ENCODE measurements around the gene RAX2.
A peak's percentile ranks its signal among the peaks of the same experiment; 100 is the strongest.

The RAX2 gene

DNA sequence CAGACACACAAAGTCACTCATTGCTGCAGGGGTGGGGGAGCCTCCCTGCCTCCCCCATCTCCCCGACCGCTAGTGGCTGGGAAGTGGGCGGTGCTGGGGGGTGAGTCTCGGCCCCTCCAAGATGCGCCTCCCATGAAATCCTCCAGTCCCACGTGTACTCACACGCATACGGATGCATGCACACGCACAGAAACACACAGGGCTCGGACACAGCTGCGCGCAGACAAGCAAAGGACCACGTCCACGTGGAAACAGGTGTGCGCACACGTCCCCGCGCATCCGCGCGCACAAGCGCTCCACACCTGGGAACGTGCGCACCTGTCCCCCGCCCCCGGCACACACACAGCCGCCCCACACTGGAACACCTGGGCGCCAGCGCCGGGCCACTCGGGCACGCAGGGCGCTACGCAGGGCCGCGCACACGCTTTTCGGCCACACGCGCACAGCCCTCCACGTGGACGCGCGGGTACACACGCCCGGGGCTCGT, 13.5 kb upstream of the RAX2 start:
- Histone ChIP-seq H3K36me3 (ENCODE audit: control insufficient read depth, insufficient read depth, low read length) (no peaks in the 10 kb centered on the region), H3K27ac (ENCODE audit: low read depth, low read length, severe bottlenecking) (no peak overlapping the region), H3K4me1 (ENCODE audit: control insufficient read depth, insufficient read depth, low read length, poor library complexity, severe bottlenecking) (peaks cover 3% of the 10 kb centered on the region), H3K9me3 (ENCODE audit: control insufficient read depth, low read length) (peaks cover 21% of the 10 kb centered on the region), H3K4me3 (ENCODE audit: extremely low read depth, insufficient read depth, low read length, poor library complexity, severe bottlenecking) (peak overlapping the region; percentile 38)
- 4% methylated on average over 38 to 39 of the region's 47 CpGs for WGBS, 2 experiments (ENCODE audit: insufficient coverage in 2 of 2)

DNA sequence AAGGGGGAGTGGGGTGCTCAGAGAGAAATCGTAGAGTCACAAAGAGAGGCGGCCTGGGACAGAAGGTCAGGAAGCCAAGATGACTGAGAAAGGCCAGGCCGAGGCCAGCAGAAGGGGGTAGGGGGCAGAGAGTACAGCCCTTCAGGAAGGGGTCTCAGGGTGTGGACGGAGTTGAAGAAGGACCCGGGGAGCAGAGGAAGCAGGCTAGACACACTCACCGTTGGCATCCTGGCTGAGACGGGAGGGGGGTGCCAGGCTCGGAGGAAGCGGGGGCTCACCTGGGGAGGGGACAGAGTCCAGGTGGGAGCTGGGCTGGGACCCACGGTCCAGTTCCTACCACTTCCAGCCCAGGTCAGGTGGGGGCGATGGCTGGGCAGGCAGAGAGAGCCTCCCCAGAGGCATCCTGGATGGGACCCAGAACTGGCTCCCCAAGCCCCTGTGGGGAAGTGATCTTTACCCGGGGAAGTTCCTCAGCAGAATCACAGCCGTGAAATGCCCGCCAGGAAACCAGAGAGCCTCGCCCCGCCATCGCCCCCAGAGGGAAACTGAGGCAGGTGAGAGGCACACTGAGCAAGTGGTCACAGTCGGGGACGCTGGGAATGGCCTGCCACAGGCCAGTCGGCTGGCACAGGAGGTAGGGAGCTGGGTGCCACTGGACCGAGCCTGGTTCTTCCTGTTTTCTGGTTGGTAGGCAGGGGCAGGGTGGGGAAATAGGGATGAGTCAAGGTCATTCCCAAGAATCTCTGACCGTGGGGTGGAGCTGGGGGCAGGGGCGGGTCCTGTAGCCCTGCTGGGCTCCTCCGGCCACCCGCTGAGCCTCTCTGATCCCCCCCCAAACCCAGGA, 12.8 kb upstream of the RAX2 start:
- H3K27ac ChIP-seq (ENCODE audit: low read depth, low read length, severe bottlenecking): no peak overlapping the region
- peaks cover 21% of the 10 kb centered on the region for H3K9me3 ChIP-seq (ENCODE audit: control insufficient read depth, low read length)
- H3K4me1 ChIP-seq (ENCODE audit: control insufficient read depth, insufficient read depth, low read length, poor library complexity, severe bottlenecking): peaks cover 3% of the 10 kb centered on the region
- H3K36me3 ChIP-seq (ENCODE audit: control insufficient read depth, insufficient read depth, low read length): no peaks in the 10 kb centered on the region
- H3K4me3 ChIP-seq (ENCODE audit: extremely low read depth, insufficient read depth, low read length, poor library complexity, severe bottlenecking): no peak overlapping the region
- WGBS, 2 experiments (ENCODE audit: insufficient coverage in 2 of 2): 29 to 31% methylated on average over 11 to 18 of the region's 25 CpGs

DNA sequence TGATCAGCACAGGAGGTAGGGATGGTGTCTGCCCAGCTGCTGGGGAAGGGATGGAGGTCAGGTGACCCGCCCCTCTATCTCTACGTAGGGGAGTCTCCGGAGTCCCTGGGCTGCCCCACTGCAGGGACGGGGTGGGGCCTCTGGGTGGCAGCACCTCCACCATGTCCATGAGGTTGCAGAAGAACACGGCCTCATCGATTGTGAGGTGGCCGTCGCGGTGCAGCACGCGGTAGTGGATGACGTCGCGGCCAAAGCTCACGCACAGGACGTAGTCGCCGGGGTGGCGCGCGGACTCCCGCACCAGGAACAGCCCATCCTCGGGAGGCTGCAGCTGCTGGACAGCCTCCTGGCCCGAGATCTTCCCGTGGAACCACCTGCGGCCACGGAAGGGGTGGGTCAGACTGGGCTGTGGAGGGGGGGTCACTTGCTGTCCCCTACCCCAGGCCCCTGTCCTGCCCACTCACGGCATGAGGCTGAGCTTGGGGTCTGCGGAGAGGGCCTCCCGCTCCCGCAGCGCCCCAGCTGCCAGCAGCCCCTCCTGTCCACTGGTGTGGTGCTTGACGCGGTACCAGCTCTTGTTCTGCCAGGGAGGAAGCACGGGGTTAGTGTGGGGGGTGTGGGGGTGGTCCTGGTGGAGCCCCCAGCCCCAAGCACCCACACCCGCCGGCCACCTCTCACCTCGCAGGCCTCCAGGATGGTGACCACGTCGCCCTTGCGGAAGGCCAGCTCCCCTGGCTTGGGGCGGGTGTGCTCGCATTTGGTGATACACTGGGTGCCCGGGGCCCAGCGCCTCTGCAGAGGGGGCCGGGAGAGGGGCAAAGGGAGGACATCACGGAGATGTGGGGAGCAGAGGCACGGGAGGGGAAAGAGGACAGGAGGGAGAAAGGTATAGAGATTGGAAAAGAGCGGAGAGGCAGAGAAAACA, 11.9 kb upstream of the RAX2 start:
- Histone ChIP-seq H3K4me1 (ENCODE audit: control insufficient read depth, insufficient read depth, low read length, poor library complexity, severe bottlenecking) (peaks cover 3% of the 10 kb centered on the region), H3K9me3 (ENCODE audit: control insufficient read depth, low read length) (peaks cover 21% of the 10 kb centered on the region), H3K4me3 (ENCODE audit: extremely low read depth, insufficient read depth, low read length, poor library complexity, severe bottlenecking) (no peak overlapping the region), H3K27ac (ENCODE audit: low read depth, low read length, severe bottlenecking) (no peak overlapping the region), H3K36me3 (ENCODE audit: control insufficient read depth, insufficient read depth, low read length) (no peaks in the 10 kb centered on the region)
- WGBS, 2 experiments (ENCODE audit: insufficient coverage in 2 of 2): 41 to 49% methylated on average over 34 to 43 of the region's 49 CpGs

DNA sequence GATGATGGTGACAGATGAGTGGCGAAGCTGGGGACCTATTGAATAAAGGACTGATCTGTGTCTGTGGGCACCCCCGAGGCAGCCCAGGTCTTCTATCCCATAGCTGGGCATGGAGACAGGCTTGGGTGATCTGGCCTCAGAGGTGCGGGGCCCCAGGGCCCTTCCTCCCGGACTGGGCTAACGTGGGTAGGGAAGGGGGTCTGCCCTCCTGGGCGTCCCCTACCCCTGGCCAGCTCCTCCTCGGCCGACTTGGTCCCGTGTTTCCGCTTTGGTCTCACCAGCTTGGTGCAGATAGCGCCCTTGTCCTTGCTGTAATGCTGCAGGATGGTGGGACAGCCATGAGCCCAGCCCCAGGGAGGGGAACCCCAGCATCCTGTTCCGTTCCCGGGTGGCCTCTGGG, 10.9 kb upstream of the RAX2 start:
- 87 to 93% methylated on average over 7 to 12 of the region's 13 CpGs for WGBS, 2 experiments (ENCODE audit: insufficient coverage in 2 of 2)
- Histone ChIP-seq H3K4me1 (ENCODE audit: control insufficient read depth, insufficient read depth, low read length, poor library complexity, severe bottlenecking) (peaks cover 3% of the 10 kb centered on the region), H3K9me3 (ENCODE audit: control insufficient read depth, low read length) (peaks cover 21% of the 10 kb centered on the region), H3K36me3 (ENCODE audit: control insufficient read depth, insufficient read depth, low read length) (no peaks in the 10 kb centered on the region), H3K27ac (ENCODE audit: low read depth, low read length, severe bottlenecking) (no peak overlapping the region), H3K4me3 (ENCODE audit: extremely low read depth, insufficient read depth, low read length, poor library complexity, severe bottlenecking) (no peak overlapping the region)

DNA sequence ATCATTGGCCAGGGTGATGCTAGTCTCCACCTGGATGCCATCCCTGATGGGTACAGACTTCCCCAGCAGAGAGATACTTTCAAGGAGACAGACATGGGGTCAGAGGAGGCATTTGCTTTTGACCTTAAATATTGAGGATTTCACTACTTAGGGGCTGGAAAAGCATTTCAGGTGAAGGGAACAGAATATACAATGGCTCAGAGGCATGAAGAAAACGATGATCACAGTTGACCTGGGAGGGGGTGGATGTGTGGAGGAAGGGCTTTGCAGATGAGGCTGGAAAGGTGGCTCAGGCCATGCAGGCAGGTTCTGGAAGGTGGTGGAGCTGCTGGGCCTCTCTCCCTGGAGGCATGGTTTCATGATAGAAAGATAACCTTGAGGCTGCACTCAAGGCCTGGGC, 10.3 kb upstream of the RAX2 start:
- H3K9me3 ChIP-seq (ENCODE audit: control insufficient read depth, low read length): peaks cover 21% of the 10 kb centered on the region
- H3K4me1 ChIP-seq (ENCODE audit: control insufficient read depth, insufficient read depth, low read length, poor library complexity, severe bottlenecking): peaks cover 3% of the 10 kb centered on the region
- no peaks in the 10 kb centered on the region for H3K36me3 ChIP-seq (ENCODE audit: control insufficient read depth, insufficient read depth, low read length)
- H3K27ac ChIP-seq (ENCODE audit: low read depth, low read length, severe bottlenecking): no peak overlapping the region
- WGBS, 2 experiments (ENCODE audit: insufficient coverage in 2 of 2): 100% methylated on average over 1 of the region's 1 CpG
- H3K4me3 ChIP-seq (ENCODE audit: extremely low read depth, insufficient read depth, low read length, poor library complexity, severe bottlenecking): no peak overlapping the region

DNA sequence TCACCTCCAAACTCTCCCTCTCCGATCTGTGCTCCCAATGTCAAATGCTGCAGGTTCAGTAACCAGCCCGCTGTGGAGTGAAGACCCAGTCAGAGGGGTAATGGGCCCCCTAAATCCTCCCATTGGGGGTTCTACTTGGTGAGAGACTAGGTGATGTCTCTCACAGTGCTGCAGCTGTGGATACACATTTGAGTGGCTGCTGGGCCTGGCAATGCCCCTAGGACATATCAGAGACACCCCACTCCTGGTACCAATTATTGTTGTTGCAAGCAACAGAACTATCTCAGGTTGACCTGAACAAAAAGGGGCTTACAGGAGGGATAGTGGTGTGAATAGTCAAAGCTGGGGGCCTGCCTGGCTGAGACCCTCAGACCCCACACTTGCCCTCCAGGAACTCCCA, 9.6 kb upstream of the RAX2 start:
- no peak overlapping the region for H3K4me3 ChIP-seq (ENCODE audit: extremely low read depth, insufficient read depth, low read length, poor library complexity, severe bottlenecking)
- H3K36me3 ChIP-seq (ENCODE audit: control insufficient read depth, insufficient read depth, low read length): no peaks in the 10 kb centered on the region
- peaks cover 21% of the 10 kb centered on the region for H3K9me3 ChIP-seq (ENCODE audit: control insufficient read depth, low read length)
- 100% methylated on average over 1 of the region's 2 CpGs; no CpG with 5 or more reads in 1 of the 2 experiments for WGBS, 2 experiments (ENCODE audit: insufficient coverage in 2 of 2)
- H3K4me1 ChIP-seq (ENCODE audit: control insufficient read depth, insufficient read depth, low read length, poor library complexity, severe bottlenecking): peaks cover 3% of the 10 kb centered on the region
- H3K27ac ChIP-seq (ENCODE audit: low read depth, low read length, severe bottlenecking): no peak overlapping the region

DNA sequence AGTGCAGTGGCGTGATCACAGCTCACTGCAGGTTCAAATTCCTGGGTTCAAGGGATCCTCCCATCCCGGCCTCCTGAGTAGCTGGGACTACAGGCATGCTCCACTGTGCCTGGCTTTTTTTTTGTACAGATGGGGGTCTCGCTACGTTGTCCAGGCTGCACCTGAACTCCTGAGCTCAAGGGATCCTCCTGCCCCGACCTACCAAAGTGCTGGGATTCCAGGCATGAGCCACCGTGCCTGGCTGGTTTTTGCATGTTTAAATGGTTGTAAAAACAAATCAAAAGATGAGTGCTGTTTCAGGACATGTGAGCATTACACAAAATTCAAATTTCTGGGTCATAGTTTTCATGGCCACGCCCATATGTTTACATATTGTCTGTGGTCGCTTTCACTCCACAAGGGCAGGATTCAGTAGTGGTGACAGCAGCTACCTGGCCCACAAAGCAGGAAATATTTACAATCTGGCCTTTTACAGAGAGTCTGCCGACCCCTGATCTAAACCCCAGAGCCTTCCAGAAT, 8.8 kb upstream of the RAX2 start:
- H3K27ac ChIP-seq (ENCODE audit: low read depth, low read length, severe bottlenecking): no peak overlapping the region
- H3K36me3 ChIP-seq (ENCODE audit: control insufficient read depth, insufficient read depth, low read length): no peaks in the 10 kb centered on the region
- peaks cover 3% of the 10 kb centered on the region for H3K4me1 ChIP-seq (ENCODE audit: control insufficient read depth, insufficient read depth, low read length, poor library complexity, severe bottlenecking)
- peaks cover 21% of the 10 kb centered on the region for H3K9me3 ChIP-seq (ENCODE audit: control insufficient read depth, low read length)
- H3K4me3 ChIP-seq (ENCODE audit: extremely low read depth, insufficient read depth, low read length, poor library complexity, severe bottlenecking): no peak overlapping the region
- WGBS, 2 experiments (ENCODE audit: insufficient coverage in 2 of 2): 87 to 91% methylated on average over 9 of the region's 9 CpGs

DNA sequence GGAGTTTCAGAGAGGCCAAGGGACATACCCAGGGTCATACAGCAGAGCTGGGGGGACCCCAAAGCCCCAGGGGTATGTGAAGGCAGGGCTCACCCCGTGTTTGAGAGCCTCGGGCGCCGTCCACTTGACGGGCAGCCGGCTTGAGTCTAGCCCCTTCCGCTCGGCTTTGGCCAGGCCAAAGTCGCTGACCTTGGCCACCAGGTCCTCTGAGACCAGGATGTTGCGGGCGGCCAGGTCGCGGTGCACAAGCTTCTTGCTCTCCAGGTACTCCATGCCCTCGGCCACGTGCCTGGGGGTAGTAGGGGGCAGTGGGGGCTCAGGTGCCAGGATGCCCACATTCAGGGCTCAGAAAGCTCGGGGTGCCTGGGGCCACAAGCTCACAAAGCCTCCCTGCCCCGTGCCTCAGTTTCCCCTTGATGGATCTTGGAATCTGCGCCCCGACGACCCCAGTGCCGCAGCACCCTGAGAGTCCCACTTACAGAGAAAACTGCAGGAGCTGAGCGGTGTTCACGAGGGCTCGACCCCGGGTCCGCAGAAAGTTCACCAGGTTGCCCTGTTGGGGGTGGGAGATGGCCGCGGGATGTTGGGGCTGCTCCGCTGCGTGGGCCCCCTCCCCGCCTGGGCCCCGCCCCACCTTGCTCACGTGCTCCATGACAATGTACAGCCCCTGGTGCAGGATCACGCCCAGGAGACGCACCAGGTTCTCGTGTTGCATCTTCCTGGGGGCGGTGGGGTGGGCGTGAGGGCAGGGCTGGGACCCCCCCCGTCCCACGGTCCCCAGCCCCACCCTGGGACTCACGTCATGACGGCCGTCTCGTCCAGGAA, 7.1 kb upstream of the RAX2 start:
- Histone ChIP-seq H3K4me1 (ENCODE audit: control insufficient read depth, insufficient read depth, low read length, poor library complexity, severe bottlenecking) (no peaks in the 10 kb centered on the region), H3K9me3 (ENCODE audit: control insufficient read depth, low read length) (peaks cover 21% of the 10 kb centered on the region), H3K4me3 (ENCODE audit: extremely low read depth, insufficient read depth, low read length, poor library complexity, severe bottlenecking) (no peak overlapping the region), H3K36me3 (ENCODE audit: control insufficient read depth, insufficient read depth, low read length) (no peaks in the 10 kb centered on the region), H3K27ac (ENCODE audit: low read depth, low read length, severe bottlenecking) (no peak overlapping the region)
- 75 to 86% methylated on average over 31 to 35 of the region's 44 CpGs for WGBS, 2 experiments (ENCODE audit: insufficient coverage in 2 of 2)

DNA sequence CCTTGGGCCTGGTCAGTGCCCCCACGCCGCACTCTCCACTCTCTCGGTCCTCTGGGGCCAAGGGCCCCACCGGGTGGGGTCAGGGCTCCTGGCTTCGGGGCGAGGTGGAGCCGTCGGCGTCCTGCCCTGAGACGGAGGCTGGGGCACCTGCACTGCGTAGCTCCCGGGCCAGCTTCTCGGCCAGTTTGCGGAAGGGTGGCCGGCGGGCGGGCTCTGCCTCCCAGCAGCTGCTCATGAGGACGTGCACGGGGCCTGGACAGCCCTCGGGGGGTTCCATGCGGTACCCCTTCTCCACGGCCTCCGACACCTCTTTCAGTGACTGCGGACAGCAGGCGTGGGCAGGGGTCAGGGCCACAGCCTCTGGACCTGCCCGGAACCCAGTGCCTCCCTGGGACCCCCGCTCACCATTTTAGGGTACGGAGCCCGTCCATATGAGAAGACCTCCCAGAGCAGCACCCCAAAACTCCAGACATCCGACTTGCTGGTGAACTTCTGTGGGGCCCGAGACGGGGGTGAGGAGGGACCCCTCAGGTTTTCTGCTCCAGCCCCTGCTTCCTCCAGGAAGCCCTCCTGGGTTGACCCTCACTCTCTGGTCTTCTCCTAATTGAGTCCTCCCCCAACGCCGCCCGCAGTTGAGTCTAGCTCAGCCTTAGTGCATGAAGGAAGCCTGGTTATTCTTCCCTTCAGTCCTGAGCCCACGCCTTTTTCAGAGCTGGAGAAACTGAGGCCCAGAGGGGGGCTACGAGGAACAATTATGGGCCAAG, 6.3 kb upstream of the RAX2 start:
- no peaks in the 10 kb centered on the region for H3K4me1 ChIP-seq (ENCODE audit: control insufficient read depth, insufficient read depth, low read length, poor library complexity, severe bottlenecking)
- 88 to 89% methylated on average over 32 to 35 of the region's 37 CpGs for WGBS, 2 experiments (ENCODE audit: insufficient coverage in 2 of 2)
- no peaks in the 10 kb centered on the region for H3K36me3 ChIP-seq (ENCODE audit: control insufficient read depth, insufficient read depth, low read length)
- no peak overlapping the region for H3K27ac ChIP-seq (ENCODE audit: low read depth, low read length, severe bottlenecking)
- H3K4me3 ChIP-seq (ENCODE audit: extremely low read depth, insufficient read depth, low read length, poor library complexity, severe bottlenecking): no peak overlapping the region
- peaks cover 21% of the 10 kb centered on the region for H3K9me3 ChIP-seq (ENCODE audit: control insufficient read depth, low read length)
